ENCODE data around the gene ZNF500.

The ZNF500 gene

DNA sequence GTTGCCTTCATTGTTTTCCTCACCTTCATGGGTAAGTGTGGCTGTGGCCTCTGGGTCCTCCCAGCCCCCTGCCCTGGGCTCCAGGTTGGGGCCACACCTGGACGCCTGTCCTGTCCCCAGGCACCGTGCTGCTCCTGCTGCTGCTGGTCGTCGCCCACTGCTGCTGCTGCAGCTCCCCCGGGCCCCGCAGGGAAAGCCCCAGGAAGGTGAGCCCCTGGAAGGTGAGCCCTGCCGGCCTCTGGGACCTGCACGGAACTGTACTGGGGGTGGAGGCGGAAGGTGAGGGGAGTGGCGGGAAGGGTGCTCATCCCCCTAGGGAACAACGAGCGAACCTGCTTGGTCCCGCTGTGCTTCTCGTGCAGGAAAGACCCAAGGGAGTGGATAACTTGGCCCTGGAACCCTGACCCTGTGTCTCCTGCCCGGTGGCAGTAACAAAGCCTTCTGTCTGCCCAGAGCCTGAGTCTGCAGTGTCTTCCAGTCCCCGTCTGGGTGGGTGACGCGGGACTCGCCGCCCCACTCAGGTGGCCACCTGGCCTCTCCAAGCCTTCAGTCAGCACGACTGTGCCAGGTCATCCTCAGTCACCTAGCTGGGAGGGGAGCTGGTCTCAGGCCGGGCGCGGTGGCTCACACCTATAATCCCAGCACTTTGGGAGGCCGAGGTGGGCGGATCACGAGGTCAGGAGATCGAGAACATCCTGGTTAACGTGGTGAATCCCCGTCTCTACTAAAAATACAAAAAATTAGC lies 29.0 kb upstream of the ZNF500 start:
- no peak for DNase-seq (ENCODE audit: low read depth)
- TF ChIP-seq, protein P1, sequence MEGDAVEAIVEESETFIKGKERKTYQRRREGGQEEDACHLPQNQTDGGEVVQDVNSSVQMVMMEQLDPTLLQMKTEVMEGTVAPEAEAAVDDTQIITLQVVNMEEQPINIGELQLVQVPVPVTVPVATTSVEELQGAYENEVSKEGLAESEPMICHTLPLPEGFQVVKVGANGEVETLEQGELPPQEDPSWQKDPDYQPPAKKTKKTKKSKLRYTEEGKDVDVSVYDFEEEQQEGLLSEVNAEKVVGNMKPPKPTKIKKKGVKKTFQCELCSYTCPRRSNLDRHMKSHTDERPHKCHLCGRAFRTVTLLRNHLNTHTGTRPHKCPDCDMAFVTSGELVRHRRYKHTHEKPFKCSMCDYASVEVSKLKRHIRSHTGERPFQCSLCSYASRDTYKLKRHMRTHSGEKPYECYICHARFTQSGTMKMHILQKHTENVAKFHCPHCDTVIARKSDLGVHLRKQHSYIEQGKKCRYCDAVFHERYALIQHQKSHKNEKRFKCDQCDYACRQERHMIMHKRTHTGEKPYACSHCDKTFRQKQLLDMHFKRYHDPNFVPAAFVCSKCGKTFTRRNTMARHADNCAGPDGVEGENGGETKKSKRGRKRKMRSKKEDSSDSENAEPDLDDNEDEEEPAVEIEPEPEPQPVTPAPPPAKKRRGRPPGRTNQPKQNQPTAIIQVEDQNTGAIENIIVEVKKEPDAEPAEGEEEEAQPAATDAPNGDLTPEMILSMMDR (IDR thresholded peaks at IDR 0.05; ENCODE audit: insufficient read depth, low read depth, low read length, missing control alignments), result no peak

DNA sequence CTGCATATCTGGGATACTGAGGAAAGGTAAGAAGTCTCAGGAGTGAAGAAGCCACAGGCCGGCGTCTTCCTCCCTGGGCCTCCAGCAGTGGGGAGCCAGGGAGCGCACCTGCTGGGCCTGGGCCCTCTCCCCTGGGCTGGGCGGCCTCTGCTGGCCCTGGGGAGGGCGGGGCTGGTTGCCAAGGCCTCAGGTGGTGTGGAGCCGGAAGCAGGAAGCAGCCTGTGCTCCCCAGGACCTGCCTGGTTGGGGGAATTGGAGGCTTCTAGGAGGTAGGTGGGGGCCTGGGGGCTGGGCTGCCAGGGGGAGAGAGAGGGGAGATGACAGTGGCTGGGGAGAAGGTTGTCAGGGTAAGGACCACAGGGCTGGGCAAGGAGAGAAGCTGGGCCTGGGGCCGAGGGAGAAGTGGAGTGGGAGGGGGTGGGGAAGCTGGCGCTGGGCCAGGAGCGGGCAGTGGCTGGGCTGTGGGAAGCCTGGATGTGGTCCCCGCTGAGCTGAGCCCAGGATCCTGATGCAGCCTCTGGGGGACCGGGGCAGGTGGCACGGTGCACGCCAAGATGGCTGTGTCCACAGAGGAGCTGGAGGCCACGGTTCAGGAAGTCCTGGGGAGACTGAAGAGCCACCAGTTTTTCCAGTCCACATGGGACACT lies 28.3 kb upstream of the ZNF500 start, which contains the start of gene SMIM22:
SMIM22 (plus strand) TSS at position 189 of the 647 bp plus-strand sequence; CDS start at position 555, 366 bp downstream.
- DNase-seq (ENCODE audit: low read depth), result no peak
- TF ChIP-seq, protein P1 (IDR thresholded peaks at IDR 0.05; ENCODE audit: insufficient read depth, low read depth, low read length, missing control alignments), result no peak
- H3K4me3 ChIP-seq (ENCODE audit: low read length), result peak within 1 kb of the TSS; percentile 11

More for the DNA sequence above, 29.0 kb upstream of the ZNF500 start:
- H3K4me3 ChIP-seq (ENCODE audit: low read length), result peak overlapping the region; percentile 11

- H3K4me3 ChIP-seq (ENCODE audit: low read length), result no peak overlapping the region
- TF ChIP-seq, protein P1 (IDR thresholded peaks at IDR 0.05; ENCODE audit: insufficient read depth, low read depth, low read length, missing control alignments), result no peak
- DNase-seq (ENCODE audit: low read depth), result no peak
Measured at GRCh38 chr16:4792951-4793513, 26.1 kb upstream of the ZNF500 start.

DNA sequence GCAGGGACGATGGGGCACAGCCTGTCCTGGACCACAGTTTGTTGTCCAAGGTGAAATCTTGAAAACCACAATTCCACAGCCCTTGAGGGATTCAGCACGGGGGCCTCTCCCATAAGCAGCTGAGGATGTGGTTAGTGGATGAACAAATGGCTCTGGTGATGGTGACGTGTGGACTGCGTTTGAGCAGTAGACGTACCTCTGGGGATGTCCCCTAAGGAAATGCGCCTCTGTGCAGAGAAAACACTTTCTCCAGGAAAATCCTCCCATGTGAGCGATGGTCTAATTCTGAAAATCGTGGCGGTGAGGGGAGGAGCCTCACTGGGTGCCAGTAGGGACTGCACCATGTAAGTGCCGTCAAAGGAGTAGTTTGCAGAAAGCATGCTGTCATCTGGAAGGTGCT lies 23.9 kb upstream of the ZNF500 start:
- TF ChIP-seq, protein P1 (IDR thresholded peaks at IDR 0.05; ENCODE audit: insufficient read depth, low read depth, low read length, missing control alignments), result no peak

GRCh38 chr16:4790261-4790660 lies 23.3 kb upstream of the ZNF500 start:
- TF ChIP-seq, protein P1 (IDR thresholded peaks at IDR 0.05; ENCODE audit: insufficient read depth, low read depth, low read length, missing control alignments), result no peak
- DNase-seq (ENCODE audit: low read depth), result no peak
- H3K4me3 ChIP-seq (ENCODE audit: low read length), result no peak overlapping the region

More for the DNA sequence above, 23.9 kb upstream of the ZNF500 start:
- no peak for DNase-seq (ENCODE audit: low read depth)
- H3K4me3 ChIP-seq (ENCODE audit: low read length), result no peak overlapping the region

- TF ChIP-seq, protein P1 (IDR thresholded peaks at IDR 0.05; ENCODE audit: insufficient read depth, low read depth, low read length, missing control alignments), result no peak
- H3K4me3 ChIP-seq (ENCODE audit: low read length), result no peak overlapping the region
- no peak for DNase-seq (ENCODE audit: low read depth)
Measured at GRCh38 chr16:4788910-4789309, 21.9 kb upstream of the ZNF500 start.

All from epithelial cell of esophagus (primary cell).